ENCODE data around the gene MYRF. TPM values are rescaled to one million over a fixed set of nuclear protein-coding genes. Genes with fewer than 3 reads are reported as not detected.

The MYRF gene
- total and polyA plus RNA-seq, 8 donors = 6.4 to 527 (median 59.7) TPM

DNA sequence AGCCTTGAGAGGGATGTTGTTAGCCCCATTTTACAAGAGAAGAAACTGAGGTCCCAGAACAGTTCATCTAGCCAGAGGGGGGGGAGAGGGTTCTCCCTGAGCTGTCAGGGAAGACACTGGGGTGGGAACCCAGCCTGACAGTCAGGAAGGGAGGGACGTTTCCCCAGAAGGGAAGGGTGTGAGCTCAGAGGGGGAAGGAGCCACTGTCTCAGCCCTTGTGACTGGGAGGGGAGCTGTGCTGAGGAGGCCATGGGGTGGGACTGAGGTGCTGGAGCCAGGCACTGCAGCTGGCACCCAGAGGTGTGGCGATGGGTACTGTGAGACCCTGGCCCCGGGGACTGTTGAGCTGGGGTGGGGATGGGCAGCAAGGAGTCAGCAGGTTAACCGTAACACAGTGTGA is 36.6 kb upstream of the MYRF start:
- DNase-seq = no peak
- peaks cover 0 to 7% (median 0%) of the 10 kb centered on the region in 4 donors for H3K36me3 ChIP-seq

DNA sequence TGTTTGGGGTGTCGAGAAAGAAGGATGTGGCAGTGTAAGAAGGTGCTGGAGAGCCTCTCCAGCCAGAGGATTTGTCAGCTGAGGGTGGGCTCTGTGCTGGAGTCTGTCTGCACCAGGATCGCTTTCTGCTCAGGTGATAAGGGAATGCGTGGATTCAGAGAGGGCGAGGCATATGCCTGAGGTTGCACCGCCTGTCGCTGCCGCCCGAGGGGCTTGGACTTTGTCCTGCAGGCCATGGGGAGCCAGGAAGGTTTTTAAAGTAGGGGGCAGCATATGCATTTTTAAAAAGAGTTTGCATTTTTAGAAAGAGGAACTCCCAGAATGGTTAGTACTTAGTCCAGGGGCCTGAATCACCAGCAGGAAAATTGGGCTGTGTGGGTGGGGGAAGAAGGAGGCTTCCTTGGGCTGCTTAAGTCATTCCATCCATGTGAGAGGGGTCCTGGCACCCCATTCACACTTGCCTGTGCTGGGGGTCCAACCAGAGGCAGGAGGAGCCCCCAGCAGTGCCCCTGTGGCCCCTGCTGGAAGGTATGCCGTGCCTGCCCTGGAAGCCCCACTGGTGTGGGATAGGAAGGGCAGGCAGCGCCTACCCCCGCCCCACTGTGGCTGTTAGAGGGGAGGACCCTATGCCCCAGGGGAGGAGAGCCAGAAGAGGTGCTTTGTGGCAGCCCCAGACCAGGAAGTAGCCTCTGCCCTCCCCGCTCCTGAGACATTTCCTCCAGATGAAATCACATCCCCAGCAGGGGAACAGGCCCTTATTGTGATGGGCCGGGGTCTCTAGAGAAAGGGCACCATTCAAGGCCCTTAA is 35.8 kb upstream of the MYRF start:
- Histone ChIP-seq H3K27ac (no peak overlapping the region), H3K4me3 (no peak overlapping the region), H3K9me3 (no peaks in the 10 kb centered on the region), H3K27me3 (no peaks in the 10 kb centered on the region), H3K4me1 (peaks cover 14 to 30% (median 19%) of the 10 kb centered on the region in 4 donors), H3K36me3 (peaks cover 0 to 7% (median 0%) of the 10 kb centered on the region in 4 donors)
- no peak for DNase-seq
- intact Hi-C loops (cut with DNase I; ENCODE audit: low total_unique reads) = no loop called here
- WGBS, 5 donors = 59 to 72% (median 63%) methylated on average over 9 to 13 of the region's 13 CpGs
- TF ChIP-seq, protein P1, sequence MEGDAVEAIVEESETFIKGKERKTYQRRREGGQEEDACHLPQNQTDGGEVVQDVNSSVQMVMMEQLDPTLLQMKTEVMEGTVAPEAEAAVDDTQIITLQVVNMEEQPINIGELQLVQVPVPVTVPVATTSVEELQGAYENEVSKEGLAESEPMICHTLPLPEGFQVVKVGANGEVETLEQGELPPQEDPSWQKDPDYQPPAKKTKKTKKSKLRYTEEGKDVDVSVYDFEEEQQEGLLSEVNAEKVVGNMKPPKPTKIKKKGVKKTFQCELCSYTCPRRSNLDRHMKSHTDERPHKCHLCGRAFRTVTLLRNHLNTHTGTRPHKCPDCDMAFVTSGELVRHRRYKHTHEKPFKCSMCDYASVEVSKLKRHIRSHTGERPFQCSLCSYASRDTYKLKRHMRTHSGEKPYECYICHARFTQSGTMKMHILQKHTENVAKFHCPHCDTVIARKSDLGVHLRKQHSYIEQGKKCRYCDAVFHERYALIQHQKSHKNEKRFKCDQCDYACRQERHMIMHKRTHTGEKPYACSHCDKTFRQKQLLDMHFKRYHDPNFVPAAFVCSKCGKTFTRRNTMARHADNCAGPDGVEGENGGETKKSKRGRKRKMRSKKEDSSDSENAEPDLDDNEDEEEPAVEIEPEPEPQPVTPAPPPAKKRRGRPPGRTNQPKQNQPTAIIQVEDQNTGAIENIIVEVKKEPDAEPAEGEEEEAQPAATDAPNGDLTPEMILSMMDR (IDR thresholded peaks at IDR 0.05) = no peak
- TF ChIP-seq POLR2AphosphoS5 (IDR thresholded peaks at IDR 0.05) = no peak
- TF ChIP-seq POLR2A (IDR thresholded peaks at IDR 0.05) = no peak
- TF ChIP-seq EP300 (IDR thresholded peaks at IDR 0.05) = no peak

More for the DNA sequence above, 36.6 kb upstream of the MYRF start:
- WGBS, 5 donors = 66 to 80% (median 73%) methylated on average over 4 of the region's 4 CpGs
- intact Hi-C loops (cut with DNase I; ENCODE audit: low total_unique reads) = no loop called here
- Histone ChIP-seq H3K27ac (no peak overlapping the region), H3K27me3 (no peaks in the 10 kb centered on the region), H3K4me3 (no peak overlapping the region), H3K9me3 (no peaks in the 10 kb centered on the region), H3K4me1 (peaks cover 14 to 30% (median 19%) of the 10 kb centered on the region in 4 donors)
- no peak for TF ChIP-seq EP300 (IDR thresholded peaks at IDR 0.05)
- no peak for TF ChIP-seq POLR2A (IDR thresholded peaks at IDR 0.05)

DNA sequence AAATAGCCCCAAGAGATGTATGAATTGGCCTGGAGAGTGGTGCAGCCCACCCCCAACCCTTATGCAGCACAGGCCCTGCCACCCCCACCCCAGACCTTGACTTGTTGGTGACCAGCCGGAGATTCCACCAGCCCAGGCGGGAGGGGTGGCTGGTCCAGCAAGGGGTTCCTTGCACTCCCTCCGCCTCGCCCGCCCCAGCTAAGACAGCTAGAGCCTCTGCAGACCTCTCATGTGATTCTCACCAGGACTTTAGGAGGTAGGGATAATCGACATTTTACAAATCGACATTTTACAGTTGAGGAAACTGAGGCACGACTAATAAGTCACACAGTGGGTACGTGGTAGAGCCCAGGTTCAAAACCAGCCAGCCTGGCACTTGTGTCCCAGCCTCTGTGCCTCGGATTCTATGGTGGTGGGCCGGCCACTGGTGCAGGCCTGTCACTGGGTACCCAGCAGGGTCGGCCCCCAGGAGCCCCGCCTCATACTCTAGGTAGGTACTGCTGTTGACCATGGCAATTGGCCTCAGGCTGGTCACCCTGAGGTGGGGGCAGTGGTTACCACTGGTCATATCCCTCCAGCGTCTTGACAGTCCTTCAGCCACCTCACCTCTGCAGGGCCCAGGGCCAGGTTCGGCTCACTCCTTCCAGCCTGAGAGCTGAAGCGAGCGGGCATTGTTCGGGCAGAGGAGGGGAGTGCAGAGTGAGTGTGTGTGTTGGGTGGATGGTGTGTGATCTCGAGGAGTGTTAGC is 35.0 kb upstream of the MYRF start:
- 80 to 94% (median 92%) methylated on average over 18 to 19 of the region's 19 CpGs for WGBS, 5 donors
- Histone ChIP-seq H3K9me3 (no peaks in the 10 kb centered on the region), H3K4me1 (peaks cover 14 to 30% (median 19%) of the 10 kb centered on the region in 4 donors), H3K36me3 (peaks cover 0 to 8% (median under 1%) of the 10 kb centered on the region in 4 donors), H3K4me3 (peak overlapping the region in 1 of 4 donors; percentile 39), H3K27me3 (no peaks in the 10 kb centered on the region), H3K27ac (peak overlapping the region in 1 of 5 donors; percentile 76)
- DNase-seq = no peak
- TF ChIP-seq, protein P1 (IDR thresholded peaks at IDR 0.05) = no peak
- no peak for TF ChIP-seq POLR2A (IDR thresholded peaks at IDR 0.05)
- TF ChIP-seq POLR2AphosphoS5 (IDR thresholded peaks at IDR 0.05) = no peak
- TF ChIP-seq EP300 (IDR thresholded peaks at IDR 0.05) = no peak
- intact Hi-C loops (cut with DNase I; ENCODE audit: low total_unique reads) = no loop called here

DNA sequence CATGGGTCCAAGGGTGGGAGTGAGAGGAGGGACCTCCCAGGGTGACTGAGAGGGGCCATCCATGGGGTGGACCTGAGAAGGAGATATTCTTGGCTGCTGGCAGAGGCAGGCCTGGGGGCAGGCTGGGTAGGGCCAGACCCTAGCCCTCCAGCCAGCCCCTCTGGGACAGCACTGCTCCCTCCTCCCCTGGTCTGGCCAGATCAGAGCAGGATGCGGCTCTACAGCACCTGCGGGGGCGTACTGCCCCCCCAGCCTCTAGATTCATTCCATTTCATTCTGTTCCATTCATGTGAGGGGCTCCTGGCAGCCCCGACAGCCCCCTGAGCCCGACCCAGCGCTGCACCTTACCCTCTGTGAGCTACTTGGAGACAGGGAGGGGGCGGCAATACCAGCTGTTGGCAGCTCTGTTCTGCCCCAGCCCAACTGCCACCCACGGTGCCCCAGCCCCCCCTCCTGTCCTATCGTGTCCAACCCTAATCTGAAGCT is 34.3 kb upstream of the MYRF start:
- no peaks in the 10 kb centered on the region for H3K27me3 ChIP-seq
- H3K4me1 ChIP-seq = peaks cover 14 to 30% (median 19%) of the 10 kb centered on the region in 4 donors
- no peaks in the 10 kb centered on the region for H3K9me3 ChIP-seq
- DNase-seq = peak in 1 of 2 donors; percentile 55
- intact Hi-C loops (cut with DNase I; ENCODE audit: low total_unique reads) = no loop called here
- peak overlapping the region in 4 of 5 donors; percentile 15 to 76 (median 45) for H3K27ac ChIP-seq
- no peak for TF ChIP-seq POLR2AphosphoS5 (IDR thresholded peaks at IDR 0.05)
- TF ChIP-seq, protein P1 (IDR thresholded peaks at IDR 0.05) = no peak
- TF ChIP-seq EP300 (IDR thresholded peaks at IDR 0.05) = no peak
- no peak for TF ChIP-seq POLR2A (IDR thresholded peaks at IDR 0.05)
- H3K4me3 ChIP-seq = peak overlapping the region; percentile 29 to 41 (median 38)
- WGBS, 5 donors = 35 to 55% (median 43%) methylated on average over 9 of the region's 9 CpGs
- H3K36me3 ChIP-seq = peaks cover 0 to 14% (median 5%) of the 10 kb centered on the region in 4 donors

Measured in stomach (tissue), 9 donors.